GM18499 (cell line): ENCODE measurements around the gene TNIK.

Experiments
- ATAC-seq: cut with Tn5 transposase; IDR thresholded peaks from one replicate; pipeline ENCODE4 v1.9.1; 2021; ENCODE audit warnings: moderate number of reproducible peaks; ENCODE audit not compliant: insufficient read depth, unreplicated experiment

TNIK gene

GRCh38 chr3:171185959-171186358 lies 274.2 kb downstream of the TNIK start:
- ATAC-seq: no peak

GRCh38 chr3:171184372-171184771 lies 275.8 kb downstream of the TNIK start:
- ATAC-seq: peak; percentile 53

GRCh38 chr3:171183042-171183441 lies 277.2 kb downstream of the TNIK start:
- no peak for ATAC-seq

GRCh38 chr3:171181907-171182690 lies 278.1 kb downstream of the TNIK start:
- ATAC-seq: no peak

- no peak for ATAC-seq
Observed at GRCh38 chr3:171178714-171179113, 281.5 kb downstream of the TNIK start.

GRCh38 chr3:171177553-171177952 lies 282.7 kb downstream of the TNIK start:
- no peak for ATAC-seq

GRCh38 chr3:171177056-171177455 lies 283.1 kb downstream of the TNIK start:
- no peak for ATAC-seq

GRCh38 chr3:171176244-171176933 lies 283.8 kb downstream of the TNIK start:
- ATAC-seq: no peak

GRCh38 chr3:171175741-171176234 lies 284.4 kb downstream of the TNIK start:
- ATAC-seq: no peak

GRCh38 chr3:171173736-171174135 lies 286.5 kb downstream of the TNIK start:
- no peak for ATAC-seq

- no peak for ATAC-seq
Observed at GRCh38 chr3:171172070-171172469, 288.1 kb downstream of the TNIK start.

- no peak for ATAC-seq
Observed at GRCh38 chr3:171169866-171170265, 290.3 kb downstream of the TNIK start.

GRCh38 chr3:171169443-171169842 lies 290.8 kb downstream of the TNIK start:
- no peak for ATAC-seq

GRCh38 chr3:171168551-171168950 lies 291.7 kb downstream of the TNIK start:
- no peak for ATAC-seq

GRCh38 chr3:171168086-171168485 lies 292.1 kb downstream of the TNIK start:
- ATAC-seq: no peak

GRCh38 chr3:171165983-171166382 lies 294.2 kb downstream of the TNIK start:
- no peak for ATAC-seq

GRCh38 chr3:171165499-171165921 lies 294.7 kb downstream of the TNIK start:
- ATAC-seq: no peak

- ATAC-seq: no peak
Observed at GRCh38 chr3:171164067-171164465, 296.1 kb downstream of the TNIK start.

GRCh38 chr3:171163101-171164066 lies 296.8 kb downstream of the TNIK start:
- ATAC-seq: no peak

GRCh38 chr3:171160325-171160724 lies 299.9 kb downstream of the TNIK start:
- no peak for ATAC-seq

- ATAC-seq: no peak
Observed at GRCh38 chr3:171159822-171160157, 300.4 kb downstream of the TNIK start.
